SK-N-SH treated with all-trans-retinoic acid at 6 μM for 48 hours (cell line): Measurements from ENCODE around the gene DLX6.

Experiments used
- ARNTL ChIP-seq: fragments of 450-650 bp; formaldehyde crosslinking; IDR thresholded peaks from 2 replicates; pipeline ENCODE4 v1.5.0; 2020; ENCODE audit warnings: low read depth, mild to moderate bottlenecking, moderate library complexity, borderline replicate concordance
- CSDC2 ChIP-seq: fragments of 250-450 bp; sonication (Bioruptor Pico); IDR thresholded peaks from 2 replicates; pipeline ENCODE4 v1.5.0; 2020; ENCODE audit warnings: mild to moderate bottlenecking, moderate library complexity
- SNAI2 ChIP-seq: fragments of 250-450 bp; sonication (Bioruptor Pico); IDR thresholded peaks from 2 replicates; pipeline ENCODE4 v1.5.0; 2020; ENCODE audit warnings: mild to moderate bottlenecking, moderate library complexity
- TCF4 ChIP-seq: fragments of 250-450 bp; sonication (Bioruptor Pico); IDR thresholded peaks from 2 replicates; pipeline ENCODE4 v1.8.0; 2021; ENCODE audit warnings: mild to moderate bottlenecking, moderate library complexity, borderline replicate concordance
- ZC3H10 ChIP-seq: fragments of 250-450 bp; sonication (Bioruptor Pico); IDR thresholded peaks from 2 replicates; pipeline ENCODE4 v1.5.1; 2021; ENCODE audit warnings: mild to moderate bottlenecking, moderate library complexity
- ZFP3 ChIP-seq: fragments of 250-450 bp; sonication (Bioruptor Pico); IDR thresholded peaks from 2 replicates; pipeline ENCODE4 v1.5.0; 2020; ENCODE audit warnings: mild to moderate bottlenecking, moderate library complexity
- ZFP30 ChIP-seq: fragments of 450-650 bp; formaldehyde crosslinking; IDR thresholded peaks from 2 replicates; pipeline ENCODE4 v1.5.0; 2022; ENCODE audit warnings: mild to moderate bottlenecking, moderate library complexity
- ZNF565 ChIP-seq: fragments of 450-650 bp; formaldehyde crosslinking; conservative IDR thresholded peaks from 2 replicates; pipeline ENCODE4 v1.5.0; 2020; ENCODE audit warnings: low read depth, mild to moderate bottlenecking, moderate library complexity
- ZNF70 ChIP-seq: fragments of 450-650 bp; formaldehyde crosslinking; IDR thresholded peaks from 2 replicates; pipeline ENCODE4 v1.5.0; 2020; ENCODE audit warnings: mild to moderate bottlenecking, moderate library complexity
- TF ChIP-seq, protein P1 (sequence below): fragments of 250-450 bp; sonication (Bioruptor Pico); IDR thresholded peaks from 2 replicates; pipeline ENCODE4 v1.8.0; 2020; ENCODE audit warnings: mild to moderate bottlenecking, moderate library complexity, borderline replicate concordance
- TF ChIP-seq, protein P2 (sequence below): fragments of 250-450 bp; sonication (Bioruptor Pico); IDR thresholded peaks from 2 replicates; pipeline ENCODE4 v1.5.1; 2021; ENCODE audit warnings: mild to moderate bottlenecking, moderate library complexity
- TF ChIP-seq, protein P3 (sequence below): fragments of 250-450 bp; sonication (Bioruptor Pico); IDR thresholded peaks from 2 replicates; pipeline ENCODE4 v1.5.0; 2020; ENCODE audit warnings: mild to moderate bottlenecking, moderate library complexity

DNA sequence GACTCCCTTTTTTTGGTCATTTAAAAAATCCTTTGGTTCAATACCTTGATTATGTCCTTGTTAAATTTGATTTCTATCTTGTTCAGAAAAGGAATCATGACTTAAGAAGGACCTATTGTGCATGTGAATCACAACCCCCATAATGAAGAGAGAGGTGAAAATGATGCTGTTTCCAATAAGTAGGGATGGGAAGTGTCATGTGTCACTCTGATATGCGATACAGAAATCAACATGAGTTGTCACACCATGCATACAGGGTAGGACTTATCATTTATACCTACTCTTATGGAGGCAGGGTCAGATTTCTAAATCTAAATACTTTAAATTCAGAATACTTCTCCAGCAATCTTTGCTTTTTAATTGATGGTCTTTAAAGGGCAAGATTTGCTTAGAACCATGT, 19.4 kb upstream of the DLX6 start:
- TF ChIP-seq ZFP30 (CRISPR knock-in tag) (no peak), ZNF70 (CRISPR knock-in tag) (no peak), ARNTL (CRISPR knock-in tag) (no peak), CSDC2 (CRISPR knock-in tag) (no peak), ZFP3 (no peak), ZC3H10 (no peak), ZNF565 (CRISPR knock-in tag) (no peak), SNAI2 (no peak), TCF4 (CRISPR knock-in tag) (no peak)
- TF ChIP-seq, protein P1, sequence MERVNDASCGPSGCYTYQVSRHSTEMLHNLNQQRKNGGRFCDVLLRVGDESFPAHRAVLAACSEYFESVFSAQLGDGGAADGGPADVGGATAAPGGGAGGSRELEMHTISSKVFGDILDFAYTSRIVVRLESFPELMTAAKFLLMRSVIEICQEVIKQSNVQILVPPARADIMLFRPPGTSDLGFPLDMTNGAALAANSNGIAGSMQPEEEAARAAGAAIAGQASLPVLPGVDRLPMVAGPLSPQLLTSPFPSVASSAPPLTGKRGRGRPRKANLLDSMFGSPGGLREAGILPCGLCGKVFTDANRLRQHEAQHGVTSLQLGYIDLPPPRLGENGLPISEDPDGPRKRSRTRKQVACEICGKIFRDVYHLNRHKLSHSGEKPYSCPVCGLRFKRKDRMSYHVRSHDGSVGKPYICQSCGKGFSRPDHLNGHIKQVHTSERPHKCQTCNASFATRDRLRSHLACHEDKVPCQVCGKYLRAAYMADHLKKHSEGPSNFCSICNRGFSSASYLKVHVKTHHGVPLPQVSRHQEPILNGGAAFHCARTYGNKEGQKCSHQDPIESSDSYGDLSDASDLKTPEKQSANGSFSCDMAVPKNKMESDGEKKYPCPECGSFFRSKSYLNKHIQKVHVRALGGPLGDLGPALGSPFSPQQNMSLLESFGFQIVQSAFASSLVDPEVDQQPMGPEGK (CRISPR knock-in tag): no peak
- TF ChIP-seq, protein P2, sequence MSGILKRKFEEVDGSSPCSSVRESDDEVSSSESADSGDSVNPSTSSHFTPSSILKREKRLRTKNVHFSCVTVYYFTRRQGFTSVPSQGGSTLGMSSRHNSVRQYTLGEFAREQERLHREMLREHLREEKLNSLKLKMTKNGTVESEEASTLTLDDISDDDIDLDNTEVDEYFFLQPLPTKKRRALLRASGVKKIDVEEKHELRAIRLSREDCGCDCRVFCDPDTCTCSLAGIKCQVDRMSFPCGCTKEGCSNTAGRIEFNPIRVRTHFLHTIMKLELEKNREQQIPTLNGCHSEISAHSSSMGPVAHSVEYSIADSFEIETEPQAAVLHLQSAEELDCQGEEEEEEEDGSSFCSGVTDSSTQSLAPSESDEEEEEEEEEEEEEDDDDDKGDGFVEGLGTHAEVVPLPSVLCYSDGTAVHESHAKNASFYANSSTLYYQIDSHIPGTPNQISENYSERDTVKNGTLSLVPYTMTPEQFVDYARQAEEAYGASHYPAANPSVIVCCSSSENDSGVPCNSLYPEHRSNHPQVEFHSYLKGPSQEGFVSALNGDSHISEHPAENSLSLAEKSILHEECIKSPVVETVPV (CRISPR knock-in tag): no peak
- TF ChIP-seq, protein P3, sequence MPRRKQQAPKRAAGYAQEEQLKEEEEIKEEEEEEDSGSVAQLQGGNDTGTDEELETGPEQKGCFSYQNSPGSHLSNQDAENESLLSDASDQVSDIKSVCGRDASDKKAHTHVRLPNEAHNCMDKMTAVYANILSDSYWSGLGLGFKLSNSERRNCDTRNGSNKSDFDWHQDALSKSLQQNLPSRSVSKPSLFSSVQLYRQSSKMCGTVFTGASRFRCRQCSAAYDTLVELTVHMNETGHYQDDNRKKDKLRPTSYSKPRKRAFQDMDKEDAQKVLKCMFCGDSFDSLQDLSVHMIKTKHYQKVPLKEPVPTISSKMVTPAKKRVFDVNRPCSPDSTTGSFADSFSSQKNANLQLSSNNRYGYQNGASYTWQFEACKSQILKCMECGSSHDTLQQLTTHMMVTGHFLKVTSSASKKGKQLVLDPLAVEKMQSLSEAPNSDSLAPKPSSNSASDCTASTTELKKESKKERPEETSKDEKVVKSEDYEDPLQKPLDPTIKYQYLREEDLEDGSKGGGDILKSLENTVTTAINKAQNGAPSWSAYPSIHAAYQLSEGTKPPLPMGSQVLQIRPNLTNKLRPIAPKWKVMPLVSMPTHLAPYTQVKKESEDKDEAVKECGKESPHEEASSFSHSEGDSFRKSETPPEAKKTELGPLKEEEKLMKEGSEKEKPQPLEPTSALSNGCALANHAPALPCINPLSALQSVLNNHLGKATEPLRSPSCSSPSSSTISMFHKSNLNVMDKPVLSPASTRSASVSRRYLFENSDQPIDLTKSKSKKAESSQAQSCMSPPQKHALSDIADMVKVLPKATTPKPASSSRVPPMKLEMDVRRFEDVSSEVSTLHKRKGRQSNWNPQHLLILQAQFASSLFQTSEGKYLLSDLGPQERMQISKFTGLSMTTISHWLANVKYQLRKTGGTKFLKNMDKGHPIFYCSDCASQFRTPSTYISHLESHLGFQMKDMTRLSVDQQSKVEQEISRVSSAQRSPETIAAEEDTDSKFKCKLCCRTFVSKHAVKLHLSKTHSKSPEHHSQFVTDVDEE (CRISPR knock-in tag): no peak
